GM13977 (cell line): ENCODE measurements around the gene KCNH1.

Source experiments
- DNase-seq: peaks from one replicate; pipeline ENCODE4 v3.0.0; 2012; ENCODE audit warnings: low spot score
- in situ Hi-C: fragments of 300-500 bp; cut with MboI; formaldehyde crosslinking; loops from one replicate; pipeline ENCODE4 v1.12.0; 2022; ENCODE audit warnings: low sequenced_read_pairs, low pct_unique_long_range_greater_than_20kb, mixed read lengths, inconsistent platforms; ENCODE audit not compliant: unreplicated experiment
- TF ChIP-seq, protein P1 (sequence below): IDR thresholded peaks from 2 replicates; pipeline ENCODE4 v1.5.1; 2012; ENCODE audit warnings: mild to moderate bottlenecking, control low read depth; ENCODE audit not compliant: insufficient read depth; ENCODE audit errors: extremely low read depth, missing control alignments

Gene KCNH1

DNA sequence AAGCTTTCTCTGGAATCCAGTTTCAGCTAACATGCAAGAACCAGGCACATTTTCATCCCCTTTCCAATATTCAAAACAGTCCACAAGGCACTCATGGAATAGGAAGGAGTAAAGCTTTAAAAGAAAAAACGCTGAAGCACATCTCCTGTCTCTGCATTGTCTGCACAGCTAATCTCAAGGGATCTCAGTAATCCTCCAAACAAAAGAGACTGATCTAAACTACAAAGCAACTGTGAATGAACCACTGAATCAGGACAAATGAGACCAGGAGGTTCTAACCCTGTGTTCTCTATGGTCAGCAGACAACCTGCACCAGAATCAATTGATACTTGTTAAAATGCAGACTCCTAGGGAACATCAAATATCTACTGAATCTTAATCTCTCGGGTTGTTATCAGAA, 406.2 kb downstream of the KCNH1 start:
- TF ChIP-seq, protein P1, sequence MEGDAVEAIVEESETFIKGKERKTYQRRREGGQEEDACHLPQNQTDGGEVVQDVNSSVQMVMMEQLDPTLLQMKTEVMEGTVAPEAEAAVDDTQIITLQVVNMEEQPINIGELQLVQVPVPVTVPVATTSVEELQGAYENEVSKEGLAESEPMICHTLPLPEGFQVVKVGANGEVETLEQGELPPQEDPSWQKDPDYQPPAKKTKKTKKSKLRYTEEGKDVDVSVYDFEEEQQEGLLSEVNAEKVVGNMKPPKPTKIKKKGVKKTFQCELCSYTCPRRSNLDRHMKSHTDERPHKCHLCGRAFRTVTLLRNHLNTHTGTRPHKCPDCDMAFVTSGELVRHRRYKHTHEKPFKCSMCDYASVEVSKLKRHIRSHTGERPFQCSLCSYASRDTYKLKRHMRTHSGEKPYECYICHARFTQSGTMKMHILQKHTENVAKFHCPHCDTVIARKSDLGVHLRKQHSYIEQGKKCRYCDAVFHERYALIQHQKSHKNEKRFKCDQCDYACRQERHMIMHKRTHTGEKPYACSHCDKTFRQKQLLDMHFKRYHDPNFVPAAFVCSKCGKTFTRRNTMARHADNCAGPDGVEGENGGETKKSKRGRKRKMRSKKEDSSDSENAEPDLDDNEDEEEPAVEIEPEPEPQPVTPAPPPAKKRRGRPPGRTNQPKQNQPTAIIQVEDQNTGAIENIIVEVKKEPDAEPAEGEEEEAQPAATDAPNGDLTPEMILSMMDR, result no peak
- no peak for DNase-seq
- in situ Hi-C loops, result no loop called here

DNA sequence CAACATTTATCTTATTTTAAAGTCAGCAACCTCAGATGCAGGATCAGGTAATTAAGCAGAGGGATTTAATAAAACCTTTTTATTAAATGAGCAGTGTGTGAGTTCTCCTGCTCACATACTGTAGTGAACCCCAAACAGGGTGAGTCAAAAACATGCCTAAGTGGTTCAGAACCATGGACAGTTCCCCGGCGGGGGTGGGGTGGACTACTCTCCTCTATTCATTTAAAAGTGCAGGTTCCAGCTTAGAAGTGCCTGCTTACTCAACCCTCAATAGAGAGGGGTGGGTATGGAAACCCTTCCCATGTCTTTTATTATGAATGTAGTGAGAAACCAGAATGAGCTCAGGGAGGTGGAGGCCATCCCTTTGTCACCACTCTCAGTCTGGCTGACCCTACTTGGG, 407.3 kb downstream of the KCNH1 start:
- TF ChIP-seq, protein P1, result no peak
- in situ Hi-C loops, result no loop called here
- DNase-seq, result no peak

DNA sequence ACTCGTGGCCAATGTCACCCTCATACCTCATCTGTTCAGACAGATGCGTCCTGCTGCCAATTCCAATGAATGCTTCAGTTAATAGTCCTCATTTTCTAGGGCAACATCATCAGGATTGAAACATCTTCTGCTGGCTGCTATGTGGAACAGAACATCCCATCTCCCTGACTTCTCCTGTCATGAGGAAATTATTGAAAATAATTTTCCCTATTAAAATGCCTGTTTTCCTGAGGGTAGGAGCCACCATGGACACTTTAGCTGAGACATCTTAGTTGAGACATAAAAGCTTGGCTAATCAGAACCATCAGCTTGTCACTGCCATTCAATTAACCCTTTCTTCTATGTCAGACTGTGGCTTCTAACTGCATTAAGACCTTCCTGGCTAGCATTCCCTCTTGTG, 409.2 kb downstream of the KCNH1 start:
- in situ Hi-C loops, result no loop called here
- DNase-seq, result no peak

DNA sequence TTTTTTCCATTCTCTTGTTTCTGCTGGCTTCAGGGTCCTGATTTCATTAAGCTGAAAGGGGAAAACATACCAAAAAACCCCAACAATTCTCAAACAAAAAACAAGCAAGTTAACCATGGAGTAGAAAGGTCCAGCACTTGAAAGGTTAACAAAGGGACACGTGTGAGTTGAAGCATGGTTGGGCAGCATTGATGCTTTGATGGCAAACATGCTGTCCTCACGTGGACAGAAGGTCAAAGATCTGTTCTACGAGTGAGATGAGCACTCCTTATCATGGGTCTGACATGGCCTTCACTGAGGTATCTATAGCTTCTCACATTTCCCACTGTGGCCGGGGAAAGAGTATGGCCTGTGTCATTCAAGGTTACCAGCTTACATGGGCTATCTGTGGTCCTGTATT, 410.3 kb downstream of the KCNH1 start:
- TF ChIP-seq, protein P1, result no peak
- in situ Hi-C loops, result no loop called here
- no peak for DNase-seq

More for the DNA sequence above, 409.2 kb downstream of the KCNH1 start:
- TF ChIP-seq, protein P1, result no peak

DNA sequence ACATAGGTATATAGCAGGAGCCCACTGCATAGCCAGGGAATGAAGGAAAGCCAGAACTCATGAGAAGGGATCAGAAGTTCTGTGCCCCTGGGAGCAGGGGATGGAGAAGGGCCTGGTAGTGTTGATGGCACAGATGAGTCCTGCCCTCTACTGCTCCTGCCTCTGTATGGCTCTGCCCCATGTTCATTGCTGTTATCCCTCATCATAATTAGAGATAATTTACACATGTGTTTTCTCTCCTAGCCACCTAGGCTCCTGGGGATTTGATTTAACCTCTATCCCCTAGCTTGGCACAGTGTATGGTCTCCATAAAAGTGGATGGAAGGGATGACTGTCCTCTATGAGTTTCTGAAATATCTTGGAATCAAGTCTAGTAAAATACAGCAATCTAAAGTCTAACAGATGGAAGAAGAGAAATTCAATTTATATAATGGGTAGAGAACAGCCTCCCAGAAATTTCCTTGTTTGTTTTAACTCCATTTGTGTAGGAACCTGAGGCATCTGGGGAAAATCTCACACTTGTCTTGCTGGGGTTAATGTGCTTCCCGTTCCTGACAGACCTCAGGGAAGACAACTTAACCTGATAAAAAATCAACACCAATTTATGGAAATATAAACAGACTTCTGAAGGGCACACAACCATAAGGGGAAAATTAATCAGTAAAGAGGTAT, 411.4 kb downstream of the KCNH1 start:
- in situ Hi-C loops, result no loop called here
- DNase-seq, result no peak
- TF ChIP-seq, protein P1, result no peak

DNA sequence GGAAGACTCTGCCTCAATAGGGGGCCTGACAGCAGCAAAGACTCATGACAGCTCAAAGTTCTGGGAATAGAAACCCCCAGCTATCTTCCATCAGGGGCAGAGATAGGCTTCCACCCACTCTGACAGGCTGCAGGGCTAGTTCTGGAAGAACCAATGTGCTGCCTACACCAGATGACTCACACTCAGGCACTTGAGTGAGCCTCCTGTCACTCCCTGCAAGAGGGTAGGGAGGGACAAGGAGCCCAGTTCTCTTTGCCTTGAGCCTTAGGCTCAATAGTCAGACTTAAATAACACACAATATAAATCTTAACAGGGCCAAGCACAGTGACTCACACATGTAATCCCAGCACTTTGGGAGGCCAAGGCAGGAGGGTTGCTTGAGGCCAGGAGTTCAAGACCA, 418.9 kb downstream of the KCNH1 start:
- TF ChIP-seq, protein P1, result no peak
- in situ Hi-C loops, result no loop called here
- DNase-seq, result no peak
